ENCODE measurements around the gene GTF3C1.

DNA sequence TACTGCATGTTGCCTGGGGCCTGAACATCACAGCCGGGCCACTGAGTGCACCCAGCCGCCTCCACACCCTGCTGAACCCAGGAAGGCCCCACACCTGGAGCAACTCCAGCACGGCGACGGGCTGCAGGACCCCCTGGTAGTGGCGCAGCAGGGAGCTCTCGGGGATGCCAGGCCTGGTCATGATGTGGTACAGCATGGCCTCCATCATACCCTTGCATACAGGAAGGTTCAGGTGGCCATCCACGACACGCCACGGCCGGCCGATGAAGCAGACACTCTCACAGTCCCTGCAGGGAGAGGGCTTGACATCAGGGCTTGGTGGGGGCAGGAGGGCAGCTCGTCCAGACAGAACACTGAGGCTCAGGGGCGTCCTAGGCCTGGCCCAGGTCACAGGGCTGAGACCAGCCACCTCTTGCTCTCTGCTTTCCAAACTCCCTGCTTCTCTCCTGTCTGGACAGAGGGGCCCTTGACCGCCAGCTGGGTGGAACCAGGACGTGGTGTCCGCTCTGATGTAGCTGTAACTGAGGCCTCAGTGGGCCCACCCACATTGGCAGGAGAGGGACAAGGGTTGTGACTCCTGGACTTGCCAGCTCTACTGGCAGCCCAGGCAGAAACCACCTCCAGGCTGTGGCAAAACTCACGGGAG, 87.4 kb downstream of the GTF3C1 start:
- TF ChIP-seq POLR2A (IDR thresholded peaks at IDR 0.05; ENCODE audit: low read depth, low read length) (no peak), POLR2AphosphoS5 (IDR thresholded peaks at IDR 0.05; ENCODE audit: low read depth, low read length) (no peak; the same call in 1 of the 2 replicates)
